Islet precursor cell (in vitro differentiated cells): Measurements from ENCODE around the gene GBP4.
"Not testable (repeated sequence)": the region's sequence is repeated elsewhere in the genome, so short reads cannot be mapped to it uniquely, and the experiment has no call there.

Experiments used
- DNase-seq: peaks from one replicate; pipeline ENCODE4 v3.0.0-alpha.2; 2018

Gene GBP4, protein sequence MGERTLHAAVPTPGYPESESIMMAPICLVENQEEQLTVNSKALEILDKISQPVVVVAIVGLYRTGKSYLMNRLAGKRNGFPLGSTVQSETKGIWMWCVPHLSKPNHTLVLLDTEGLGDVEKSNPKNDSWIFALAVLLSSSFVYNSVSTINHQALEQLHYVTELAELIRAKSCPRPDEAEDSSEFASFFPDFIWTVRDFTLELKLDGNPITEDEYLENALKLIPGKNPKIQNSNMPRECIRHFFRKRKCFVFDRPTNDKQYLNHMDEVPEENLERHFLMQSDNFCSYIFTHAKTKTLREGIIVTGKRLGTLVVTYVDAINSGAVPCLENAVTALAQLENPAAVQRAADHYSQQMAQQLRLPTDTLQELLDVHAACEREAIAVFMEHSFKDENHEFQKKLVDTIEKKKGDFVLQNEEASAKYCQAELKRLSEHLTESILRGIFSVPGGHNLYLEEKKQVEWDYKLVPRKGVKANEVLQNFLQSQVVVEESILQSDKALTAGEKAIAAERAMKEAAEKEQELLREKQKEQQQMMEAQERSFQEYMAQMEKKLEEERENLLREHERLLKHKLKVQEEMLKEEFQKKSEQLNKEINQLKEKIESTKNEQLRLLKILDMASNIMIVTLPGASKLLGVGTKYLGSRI

GRCh38 chr1:89198491-89199072, at the start of gene GBP4:
Gene GBP4, minus strand, starts transcription at chr1:89198942. Its CDS starts 108 bp downstream, at chr1:89198834.
- no peak for DNase-seq

GRCh38 chr1:89243046-89243445, 44.3 kb upstream of the GBP4 start:
- no peak for DNase-seq

GRCh38 chr1:89221341-89221740, 22.6 kb upstream of the GBP4 start:
- DNase-seq, result no peak

- DNase-seq, result not testable (repeated sequence)
Observed at GRCh38 chr1:89219851-89220250, 21.1 kb upstream of the GBP4 start.

- DNase-seq, result not testable (repeated sequence)
Observed at GRCh38 chr1:89218941-89219340, 20.2 kb upstream of the GBP4 start.

DNA sequence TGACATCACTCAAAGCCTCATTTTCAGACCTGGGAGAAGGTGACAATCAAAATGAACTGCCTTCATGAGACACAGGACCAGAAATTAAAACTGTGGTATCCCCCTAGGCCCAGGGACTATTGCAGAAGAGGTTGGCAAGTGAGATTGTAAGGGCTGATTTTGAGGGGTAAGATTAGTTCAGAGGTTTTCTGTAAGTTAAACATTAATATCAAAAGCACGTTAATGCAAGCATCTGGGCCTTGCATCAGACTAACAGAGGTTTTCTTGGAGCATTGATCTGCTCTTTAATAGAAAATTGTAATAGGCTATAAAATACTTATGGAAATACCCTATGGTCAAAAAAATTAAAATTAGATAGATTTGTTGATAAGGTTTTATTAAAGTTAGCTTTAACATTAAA, 14.6 kb upstream of the GBP4 start:
- DNase-seq, result no peak

- DNase-seq, result no peak
Observed at GRCh38 chr1:89211035-89211634, 12.4 kb upstream of the GBP4 start.

DNA sequence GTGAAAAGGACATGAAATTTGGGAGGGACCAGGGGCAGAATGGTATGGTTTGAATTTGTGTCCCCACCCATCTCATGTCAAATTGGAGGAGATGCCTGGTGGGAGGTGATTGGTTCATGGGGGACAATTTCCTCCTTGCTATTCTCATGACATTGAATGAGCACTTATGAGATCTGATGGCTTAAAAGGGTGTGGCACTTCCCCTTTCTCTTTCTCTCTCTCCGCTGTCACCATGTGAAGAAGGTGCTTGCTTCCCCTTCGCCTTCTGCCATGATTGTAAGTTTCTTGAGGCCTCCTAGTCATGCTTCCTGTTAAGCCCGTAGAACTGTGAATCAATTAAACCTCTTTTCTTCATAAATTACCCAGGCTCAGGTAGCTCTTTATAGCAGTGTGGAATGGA, 7.6 kb upstream of the GBP4 start:
- no peak for DNase-seq

DNA sequence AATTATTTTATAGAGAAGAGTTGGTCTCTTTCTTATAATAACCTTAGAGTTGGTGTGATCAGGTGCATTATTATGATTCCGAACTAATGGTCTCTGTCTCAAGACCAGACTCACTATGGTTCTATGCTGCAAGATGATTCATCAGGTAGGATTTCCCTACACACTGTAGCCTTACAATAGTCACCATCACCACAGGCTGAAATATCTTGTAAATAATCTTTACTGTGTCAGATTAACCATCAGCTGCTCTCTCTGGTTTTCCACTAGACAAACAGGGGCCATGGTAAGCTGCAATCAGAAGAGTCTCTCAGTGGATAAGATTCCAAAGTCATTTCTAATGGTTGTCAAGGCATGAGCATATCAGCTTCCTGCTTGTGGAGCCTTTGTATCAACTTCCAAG, 4.4 kb upstream of the GBP4 start:
- DNase-seq, result no peak

GRCh38 chr1:89201106-89201794, 2.5 kb upstream of the GBP4 start:
- no peak for DNase-seq

DNA sequence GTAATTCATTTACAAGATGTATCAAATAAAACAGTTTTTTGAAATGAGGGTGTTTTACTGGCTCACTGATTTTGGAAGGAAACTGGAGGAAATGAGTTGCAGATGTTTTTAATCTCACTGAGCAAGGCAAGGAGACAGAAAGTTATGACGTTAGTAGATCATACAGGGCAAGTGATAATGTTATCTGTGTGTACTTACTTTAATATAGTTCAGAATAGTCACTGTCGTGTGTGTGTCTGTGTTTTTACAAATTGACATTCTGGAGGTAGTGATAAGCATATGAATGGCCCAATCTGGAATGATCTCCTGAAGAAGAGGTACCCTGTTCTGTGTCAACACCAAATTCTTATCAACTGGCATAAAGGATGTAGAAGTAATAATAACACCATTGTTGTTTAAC, 1.9 kb upstream of the GBP4 start:
- no peak for DNase-seq

GRCh38 chr1:89199525-89200031, 836 bp upstream of the GBP4 start:
- DNase-seq, result no peak

GRCh38 chr1:89198081-89198480, 661 bp downstream of the GBP4 start:
- peak; percentile 68 for DNase-seq

GRCh38 chr1:89195476-89195875, 3.3 kb downstream of the GBP4 start:
- DNase-seq, result no peak

- DNase-seq, result no peak
Observed at GRCh38 chr1:89191314-89191713, 7.4 kb downstream of the GBP4 start.

DNA sequence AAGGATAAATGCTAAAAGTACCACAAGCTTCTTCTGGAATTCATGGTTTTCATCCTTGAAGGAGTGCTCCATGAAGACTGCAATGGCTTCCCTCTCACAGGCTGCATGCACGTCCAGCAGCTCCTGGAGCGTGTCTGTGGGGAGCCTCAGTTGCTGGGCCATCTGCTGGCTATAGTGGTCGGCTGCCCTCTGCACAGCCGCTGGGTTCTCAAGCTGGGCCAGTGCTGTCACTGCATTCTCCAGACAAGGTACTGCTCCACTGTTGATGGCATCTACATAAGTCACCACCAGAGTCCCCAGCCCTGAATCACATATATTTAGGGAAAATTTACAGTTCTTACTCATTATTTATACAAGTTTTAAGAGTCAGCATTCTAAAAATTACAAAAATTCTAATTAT, 8.7 kb downstream of the GBP4 start:
- DNase-seq, result no peak

GRCh38 chr1:89179343-89179742, 19.4 kb downstream of the GBP4 start:
- no peak for DNase-seq

DNA sequence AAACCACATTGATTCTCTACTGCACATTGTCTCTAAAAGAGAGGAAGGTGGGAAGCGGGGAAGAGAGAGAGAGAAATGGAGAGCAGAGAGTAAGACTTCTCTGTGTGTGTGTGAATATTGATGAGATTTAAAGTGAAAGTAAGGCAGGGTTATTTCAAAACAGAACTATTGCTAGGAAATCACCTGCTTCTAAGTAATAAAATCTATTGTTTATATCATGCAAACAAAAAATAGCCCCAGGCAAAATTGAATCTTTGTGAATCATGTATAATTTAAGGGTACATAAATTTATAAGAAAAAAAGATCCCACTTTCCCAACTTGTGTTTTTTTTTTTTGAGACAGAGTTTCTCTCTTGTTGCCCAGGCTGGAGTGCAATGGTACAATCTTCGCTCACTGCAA, 21.8 kb downstream of the GBP4 start:
- no peak for DNase-seq

DNA sequence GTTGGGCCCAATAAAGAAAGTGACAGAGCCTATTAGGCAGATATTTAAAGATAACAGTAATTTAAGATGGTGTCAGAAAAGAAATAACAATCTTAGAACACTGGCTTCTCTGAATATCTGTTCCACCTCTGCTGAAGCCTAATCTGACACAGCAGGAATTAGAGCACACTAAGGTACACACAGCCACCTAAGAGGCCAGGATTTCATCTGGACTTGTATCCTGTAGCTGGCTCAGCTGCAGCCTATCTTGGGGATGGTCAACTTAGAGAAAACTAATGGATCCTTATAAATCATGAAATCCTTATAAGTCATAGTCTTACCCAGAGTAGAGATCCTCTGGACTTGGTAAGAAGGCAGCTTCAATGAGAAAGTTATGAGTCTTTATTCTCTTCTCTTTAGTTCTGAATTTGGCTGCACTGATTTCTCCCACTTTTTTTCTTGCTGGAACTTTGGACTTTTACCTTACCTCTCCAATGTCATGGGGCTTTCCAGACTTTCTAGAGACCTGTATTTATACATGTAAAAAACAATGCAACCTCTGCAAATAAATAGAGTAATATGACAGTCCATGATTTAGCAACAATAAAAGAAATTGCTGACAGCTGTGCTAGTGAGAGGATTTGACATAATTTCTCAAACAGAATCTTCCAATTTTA, 23.0 kb downstream of the GBP4 start, which contains the start of gene GBP7:
Gene GBP7, minus strand, starts transcription at position 403 of the 656 bp plus-strand sequence. CDS start 4,068 bp downstream, outside the sequence.
- DNase-seq, result no peak

GRCh38 chr1:89174491-89174890, 24.3 kb downstream of the GBP4 start:
- no peak for DNase-seq

GRCh38 chr1:89172468-89173143, 26.1 kb downstream of the GBP4 start:
- DNase-seq, result no peak

GRCh38 chr1:89171067-89171438, 27.7 kb downstream of the GBP4 start:
- no peak for DNase-seq
